SK-N-SH treated with all-trans-retinoic acid at 6 μM for 48 hours (cell line): ENCODE results near the gene SH3BP5.

ENCODE experiments used
- ATAC-seq: fragments of 200-7000 bp; cut with Tn5 transposase; 3 replicates; pipeline ENCODE4 v1.9.1; 2020; ENCODE audit warnings: mild to moderate bottlenecking, moderate library complexity
- BACH2 ChIP-seq: fragments of 250-450 bp; sonication (Bioruptor Pico); IDR thresholded peaks from 2 replicates; pipeline ENCODE4 v1.9.0; 2021; ENCODE audit warnings: mild to moderate bottlenecking, borderline replicate concordance
- CREB5 ChIP-seq: fragments of 250-450 bp; sonication (Bioruptor Pico); IDR thresholded peaks from 2 replicates; pipeline ENCODE4 v1.5.1; 2020; ENCODE audit warnings: low read depth, mild to moderate bottlenecking, moderate library complexity
- CSDC2 ChIP-seq: fragments of 250-450 bp; sonication (Bioruptor Pico); IDR thresholded peaks from 2 replicates; pipeline ENCODE4 v1.5.0; 2020; ENCODE audit warnings: mild to moderate bottlenecking, moderate library complexity
- CSRNP3 ChIP-seq: fragments of 250-450 bp; sonication (Bioruptor Pico); IDR thresholded peaks from 2 replicates; pipeline ENCODE4 v1.5.1; 2021; ENCODE audit warnings: mild to moderate bottlenecking, moderate library complexity
- ISL1 ChIP-seq: fragments of 250-450 bp; sonication (Bioruptor Pico); IDR thresholded peaks from 2 replicates; pipeline ENCODE4 v2.1.2; 2022; ENCODE audit warnings: mild to moderate bottlenecking, moderate library complexity
- OSR1 ChIP-seq: fragments of 250-450 bp; sonication (Bioruptor Pico); IDR thresholded peaks from 2 replicates; pipeline ENCODE4 v1.8.0; 2022; ENCODE audit warnings: moderate library complexity, mild to moderate bottlenecking, inconsistent platforms
- PATZ1 ChIP-seq: fragments of 250-450 bp; sonication (Bioruptor Pico); IDR thresholded peaks from 2 replicates; pipeline ENCODE4 v1.8.0; 2020; ENCODE audit warnings: mild to moderate bottlenecking, moderate library complexity, borderline replicate concordance
- PPARA ChIP-seq: fragments of 250-450 bp; sonication (Bioruptor Pico); IDR thresholded peaks from 2 replicates; pipeline ENCODE4 v1.5.0; 2020; ENCODE audit warnings: mild to moderate bottlenecking, borderline replicate concordance
- RARB ChIP-seq: fragments of 250-450 bp; sonication (Bioruptor Pico); IDR thresholded peaks from 2 replicates; pipeline ENCODE4 v1.8.0; 2021; ENCODE audit warnings: mild to moderate bottlenecking, moderate library complexity
- SNAI2 ChIP-seq: fragments of 250-450 bp; sonication (Bioruptor Pico); IDR thresholded peaks from 2 replicates; pipeline ENCODE4 v1.5.0; 2020; ENCODE audit warnings: mild to moderate bottlenecking, moderate library complexity
- TCF4 ChIP-seq: fragments of 250-450 bp; sonication (Bioruptor Pico); IDR thresholded peaks from 2 replicates; pipeline ENCODE4 v1.8.0; 2021; ENCODE audit warnings: mild to moderate bottlenecking, moderate library complexity, borderline replicate concordance
- TSHZ2 ChIP-seq: fragments of 250-450 bp; sonication (Bioruptor Pico); IDR thresholded peaks from 2 replicates; pipeline ENCODE4 v1.5.0; 2020; ENCODE audit warnings: mild to moderate bottlenecking, moderate library complexity
- ZC3H10 ChIP-seq: fragments of 250-450 bp; sonication (Bioruptor Pico); IDR thresholded peaks from 2 replicates; pipeline ENCODE4 v1.5.1; 2021; ENCODE audit warnings: mild to moderate bottlenecking, moderate library complexity
- ZFP3 ChIP-seq: fragments of 250-450 bp; sonication (Bioruptor Pico); IDR thresholded peaks from 2 replicates; pipeline ENCODE4 v1.5.0; 2020; ENCODE audit warnings: mild to moderate bottlenecking, moderate library complexity
- ZFP30 ChIP-seq: fragments of 450-650 bp; formaldehyde crosslinking; IDR thresholded peaks from 2 replicates; pipeline ENCODE4 v1.5.0; 2022; ENCODE audit warnings: mild to moderate bottlenecking, moderate library complexity
- ZNF565 ChIP-seq: fragments of 450-650 bp; formaldehyde crosslinking; conservative IDR thresholded peaks from 2 replicates; pipeline ENCODE4 v1.5.0; 2020; ENCODE audit warnings: low read depth, mild to moderate bottlenecking, moderate library complexity
- ZNF70 ChIP-seq: fragments of 450-650 bp; formaldehyde crosslinking; IDR thresholded peaks from 2 replicates; pipeline ENCODE4 v1.5.0; 2020; ENCODE audit warnings: mild to moderate bottlenecking, moderate library complexity
- ZNF8 ChIP-seq: fragments of 450-650 bp; formaldehyde crosslinking; IDR thresholded peaks from 2 replicates; pipeline ENCODE4 v1.5.0; 2020; ENCODE audit warnings: mild to moderate bottlenecking, moderate library complexity

The SH3BP5 gene

GRCh38 chr3:15347737-15348110 is 15.3 kb upstream of the SH3BP5 start:
- ATAC-seq = no peak
- TF ChIP-seq ZC3H10 (CRISPR knock-in tag) = no peak
- no peak for TF ChIP-seq PATZ1 (CRISPR knock-in tag)
- TF ChIP-seq ZNF70 = no peak
- no peak for TF ChIP-seq ZFP30 (CRISPR knock-in tag)
- no peak for TF ChIP-seq TCF4 (CRISPR knock-in tag)
- no peak for TF ChIP-seq BACH2 (CRISPR knock-in tag)
- TF ChIP-seq CREB5 (CRISPR knock-in tag) = no peak
- TF ChIP-seq SNAI2 (CRISPR knock-in tag) = no peak
- TF ChIP-seq ZNF8 (CRISPR knock-in tag) = no peak
- TF ChIP-seq CSDC2 = no peak
- no peak for TF ChIP-seq TSHZ2 (CRISPR knock-in tag)
- no peak for TF ChIP-seq ZNF565 (CRISPR knock-in tag)
- no peak for TF ChIP-seq PPARA (CRISPR knock-in tag)
- no peak for TF ChIP-seq ZFP3 (CRISPR knock-in tag)
- TF ChIP-seq RARB (CRISPR knock-in tag) = no peak
- TF ChIP-seq, all 23 proteins: peak for 0

- TF ChIP-seq ISL1 (no peak), SNAI2 (CRISPR knock-in tag) (no peak), BACH2 (CRISPR knock-in tag) (no peak), PPARA (CRISPR knock-in tag) (no peak), ZFP3 (CRISPR knock-in tag) (no peak), RARB (CRISPR knock-in tag) (no peak), OSR1 (no peak), ZFP30 (CRISPR knock-in tag) (no peak), CREB5 (CRISPR knock-in tag) (no peak), TCF4 (CRISPR knock-in tag) (no peak), ZNF565 (CRISPR knock-in tag) (no peak), PATZ1 (CRISPR knock-in tag) (no peak), TSHZ2 (CRISPR knock-in tag) (no peak), CSRNP3 (CRISPR knock-in tag) (no peak), ZNF8 (CRISPR knock-in tag) (no peak)
- TF ChIP-seq, all 23 proteins: peak for 0
- ATAC-seq = no peak
Measured at GRCh38 chr3:15347063-15347736, 14.8 kb upstream of the SH3BP5 start.
